CD4-positive, alpha-beta T cell (primary cell): Measurements from ENCODE around the gene DMBX1. TPM values are rescaled to one million over a fixed set of nuclear protein-coding genes. Genes with fewer than 3 reads are reported as not detected.

Experiments
- ATAC-seq: fragments of 200-7000 bp; cut with Tn5 transposase; one replicate; pipeline ENCODE4 v1.10.0; 2022; ENCODE audit warnings: mild to moderate bottlenecking; ENCODE audit not compliant: poor library complexity
- CTCF ChIA-PET: fragments of 350-600 bp; sonication (Branson Sonifier 250); formaldehyde crosslinking; loops from one replicate; lab custom pipeline; 2021; ENCODE audit warnings: antibody characterized with exemption, inconsistent platforms; lab: Charles Lee
- POLR2A ChIA-PET: fragments of 350-600 bp; sonication (Branson Sonifier 250); formaldehyde crosslinking; loops from one replicate; lab custom pipeline; 2021; ENCODE audit warnings: antibody characterized with exemption, inconsistent platforms; lab: Charles Lee
- DNase-seq, 14 experiments: peaks; one replicate each; pipeline ENCODE4 v3.0.0-alpha.2; 2013 to 2020; ENCODE audit warnings: mixed read lengths in 2 of 14
- H3K27ac ChIP-seq, 2 donors: one replicate each; pipeline versions ENCODE4 v1.5.1 to v1.7.0; 2013; ENCODE audit warnings: low read length in 2 of 2, low read depth in 1 of 2, mild to moderate bottlenecking in 1 of 2
- H3K27me3 ChIP-seq, 2 experiments: 1 replicate in 1 of 2; 2 replicates in 1 of 2; pipeline versions ENCODE4 v1.6.1 to v1.7.0; 2013; ENCODE audit warnings: low read length in 2 of 2, control low read depth in 1 of 2, mild to moderate bottlenecking in 1 of 2, moderate library complexity in 1 of 2; ENCODE audit not compliant: insufficient read depth in 2 of 2, control insufficient read depth in 1 of 2
- H3K36me3 ChIP-seq: one replicate; pipeline ENCODE4 v1.6.1; 2013; ENCODE audit warnings: low read length, control low read depth; ENCODE audit not compliant: insufficient read depth
- H3K4me1 ChIP-seq: one replicate; pipeline ENCODE4 v1.6.1; 2013; ENCODE audit warnings: low read length, control low read depth; ENCODE audit not compliant: insufficient read depth
- H3K4me3 ChIP-seq: one replicate; pipeline ENCODE4 v1.5.1; 2013; ENCODE audit warnings: mild to moderate bottlenecking, low read length, moderate library complexity
- H3K9me3 ChIP-seq, 2 experiments: 1 replicate in 1 of 2; 2 replicates in 1 of 2; pipeline versions ENCODE4 v1.6.1 to v1.7.0; 2013; ENCODE audit warnings: low read length in 2 of 2, mild to moderate bottlenecking in 2 of 2, control low read depth in 1 of 2, moderate library complexity in 1 of 2; ENCODE audit not compliant: control insufficient read depth in 1 of 2, insufficient read depth in 1 of 2
- H3K27ac Mint-ChIP-seq: one replicate; pipeline ENCODE4 v1.8.0; 2020; ENCODE audit warnings: mixed read lengths
- H3K27me3 Mint-ChIP-seq: one replicate; pipeline ENCODE4 v1.8.0; 2021; ENCODE audit warnings: mixed read lengths
- H3K36me3 Mint-ChIP-seq: one replicate; pipeline ENCODE4 v1.8.0; 2021; ENCODE audit warnings: low read depth, mixed read lengths
- H3K4me1 Mint-ChIP-seq: one replicate; pipeline ENCODE4 v1.8.0; 2021; ENCODE audit warnings: low read depth, mixed read lengths
- H3K4me3 Mint-ChIP-seq: one replicate; pipeline ENCODE4 v1.8.0; 2020; ENCODE audit warnings: mild to moderate bottlenecking, mixed read lengths
- H3K9me3 Mint-ChIP-seq: one replicate; pipeline ENCODE4 v1.8.0; 2020; ENCODE audit warnings: mixed read lengths
- intact Hi-C, 2 experiments: fragments of 100-400 bp; cut with DNase I in 1 of 2; cut with micrococcal nuclease in 1 of 2; formaldehyde crosslinking; loops; one replicate each; pipeline versions ENCODE4 v1.15.1 to v1.9.0; 2023 to 2025; cut with DNase I, micrococcal nuclease
- total RNA-seq, 174 experiments: library from RNA in 2 of 174; stranded (reverse) in 2 of 174; gene quantifications; one replicate each; pipeline ENCODE4 v1.2.3 and lab custom pipeline; 2021 to 2026
- TF ChIP-seq, protein P1 (sequence below): fragments of 200-600 bp; IDR thresholded peaks from one replicate; pipeline ENCODE4 v1.8.0; 2022; ENCODE audit warnings: antibody characterized with exemption, mild to moderate bottlenecking

The DMBX1 gene
- total RNA-seq, 2 experiments from 2014 or later: not detected

DNA sequence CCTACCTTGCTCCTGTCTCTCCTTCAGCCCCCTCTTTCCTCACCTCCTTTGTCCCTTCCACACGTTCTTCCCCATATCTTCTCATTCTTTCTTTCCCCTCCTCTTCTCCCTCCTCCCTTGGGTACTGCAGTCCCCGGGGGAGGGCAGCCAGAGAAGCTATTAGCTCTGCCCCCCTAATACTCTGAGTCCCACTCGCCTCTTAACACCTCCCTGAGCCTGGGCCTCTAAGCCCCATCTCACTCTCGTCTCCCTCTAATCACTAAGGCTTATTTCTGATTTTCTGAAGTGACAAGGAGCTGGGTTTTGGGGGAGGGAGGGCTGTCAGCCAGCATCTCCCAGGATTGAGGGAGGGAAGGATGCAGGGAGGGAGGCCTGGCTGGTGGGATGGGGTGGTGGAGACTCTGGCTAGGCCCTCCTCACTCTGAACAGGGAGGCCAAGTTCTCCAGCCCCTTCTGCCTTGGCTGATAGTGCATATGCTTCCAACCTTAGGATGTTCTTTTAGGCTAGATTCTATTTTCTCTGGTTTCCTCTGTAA, 25.6 kb upstream of the DMBX1 start:
- Mint-ChIP-seq H3K4me3 (no peak overlapping the region), H3K4me1 (peaks cover 12% of the 10 kb centered on the region), H3K36me3 (no peaks in the 10 kb centered on the region), H3K9me3 (no peaks in the 10 kb centered on the region), H3K27me3 (peaks cover 69% of the 10 kb centered on the region), H3K27ac (no peak overlapping the region)
- Histone ChIP-seq H3K4me3 (no peak overlapping the region), H3K36me3 (no peaks in the 10 kb centered on the region), H3K4me1 (peaks cover 10% of the 10 kb centered on the region), H3K9me3 (no peaks in the 10 kb centered on the region), H3K27ac (no peak overlapping the region), H3K27me3 (peaks cover 30 to 59% of the 10 kb centered on the region in 2 experiments)
- ATAC-seq (no peak), DNase-seq (no peak)
- POLR2A ChIA-PET: no interaction called here
- intact Hi-C loops: no loop called here
- TF ChIP-seq, protein P1, sequence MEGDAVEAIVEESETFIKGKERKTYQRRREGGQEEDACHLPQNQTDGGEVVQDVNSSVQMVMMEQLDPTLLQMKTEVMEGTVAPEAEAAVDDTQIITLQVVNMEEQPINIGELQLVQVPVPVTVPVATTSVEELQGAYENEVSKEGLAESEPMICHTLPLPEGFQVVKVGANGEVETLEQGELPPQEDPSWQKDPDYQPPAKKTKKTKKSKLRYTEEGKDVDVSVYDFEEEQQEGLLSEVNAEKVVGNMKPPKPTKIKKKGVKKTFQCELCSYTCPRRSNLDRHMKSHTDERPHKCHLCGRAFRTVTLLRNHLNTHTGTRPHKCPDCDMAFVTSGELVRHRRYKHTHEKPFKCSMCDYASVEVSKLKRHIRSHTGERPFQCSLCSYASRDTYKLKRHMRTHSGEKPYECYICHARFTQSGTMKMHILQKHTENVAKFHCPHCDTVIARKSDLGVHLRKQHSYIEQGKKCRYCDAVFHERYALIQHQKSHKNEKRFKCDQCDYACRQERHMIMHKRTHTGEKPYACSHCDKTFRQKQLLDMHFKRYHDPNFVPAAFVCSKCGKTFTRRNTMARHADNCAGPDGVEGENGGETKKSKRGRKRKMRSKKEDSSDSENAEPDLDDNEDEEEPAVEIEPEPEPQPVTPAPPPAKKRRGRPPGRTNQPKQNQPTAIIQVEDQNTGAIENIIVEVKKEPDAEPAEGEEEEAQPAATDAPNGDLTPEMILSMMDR: no peak
- CTCF ChIA-PET: no interaction called here

- Mint-ChIP-seq H3K9me3 (no peaks in the 10 kb centered on the region), H3K27ac (no peak overlapping the region), H3K27me3 (peaks cover 76% of the 10 kb centered on the region), H3K36me3 (no peaks in the 10 kb centered on the region), H3K4me1 (peaks cover 12% of the 10 kb centered on the region), H3K4me3 (no peak overlapping the region)
- DNase-seq (no peak), ATAC-seq (no peak)
- Histone ChIP-seq H3K27me3 (peaks cover 30 to 62% of the 10 kb centered on the region in 2 experiments), H3K4me3 (no peak overlapping the region), H3K9me3 (no peaks in the 10 kb centered on the region), H3K4me1 (peaks cover 10% of the 10 kb centered on the region), H3K36me3 (no peaks in the 10 kb centered on the region), H3K27ac (no peak overlapping the region)
- TF ChIP-seq, protein P1: no peak
- ChIA-PET POLR2A (no interaction called here), CTCF (no interaction called here)
- intact Hi-C loops: no loop called here
Measured at GRCh38 chr1:46464915-46465314, 24.7 kb upstream of the DMBX1 start.

DNA sequence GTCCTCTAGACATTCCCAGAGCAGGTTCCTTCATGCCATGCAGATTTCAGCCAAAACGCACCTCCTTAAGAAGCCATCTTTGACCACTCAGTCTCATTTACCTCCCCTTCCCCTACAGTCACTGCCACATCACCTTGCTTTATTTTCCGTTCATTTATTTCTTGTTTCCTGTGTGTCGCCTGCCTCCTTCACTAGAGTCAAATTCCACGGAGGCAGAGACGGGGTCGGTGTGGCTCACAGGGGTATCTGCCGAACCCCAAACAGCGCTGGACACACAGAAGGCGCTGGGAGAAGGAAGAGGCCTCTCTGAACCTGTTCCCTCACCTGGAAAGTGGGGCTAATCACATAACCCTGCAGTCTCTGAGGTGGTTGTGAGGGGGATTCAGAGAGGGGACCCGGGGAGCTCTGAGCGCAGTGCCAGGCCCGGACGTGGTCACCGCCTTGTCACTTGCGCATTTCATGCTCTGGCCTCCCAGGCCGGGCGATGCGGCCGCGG, 23.6 kb upstream of the DMBX1 start:
- no peak for ATAC-seq

More for the DNA sequence above, 23.6 kb upstream of the DMBX1 start:
- POLR2A ChIA-PET: no interaction called here
- Mint-ChIP-seq H3K36me3 (no peaks in the 10 kb centered on the region), H3K27me3 (peaks cover 74% of the 10 kb centered on the region), H3K4me3 (peak overlapping the region; percentile 83), H3K27ac (no peak overlapping the region), H3K9me3 (no peaks in the 10 kb centered on the region), H3K4me1 (peaks cover 12% of the 10 kb centered on the region)
- Histone ChIP-seq H3K4me3 (no peak overlapping the region), H3K27me3 (peaks cover 25 to 60% of the 10 kb centered on the region in 2 experiments), H3K9me3 (no peaks in the 10 kb centered on the region), H3K36me3 (no peaks in the 10 kb centered on the region), H3K27ac (no peak overlapping the region), H3K4me1 (peaks cover 10% of the 10 kb centered on the region)
- no peak for DNase-seq
- intact Hi-C loops: no loop called here
- TF ChIP-seq, protein P1: no peak
- CTCF ChIA-PET: no interaction called here
